Skin of body (tissue), 1 donor: ENCODE measurements around the gene SLC27A4. TPM values are rescaled to one million over a fixed set of nuclear protein-coding genes. Genes with fewer than 3 reads are reported as not detected.

Experiments
- total RNA-seq: library from RNA; depleted of rRNA; stranded (reverse); fragments of >200 nt; gene quantifications from one replicate; pipeline ENCODE4 v1.2.3, GENCODE V29; 2014

SLC27A4 gene
- total RNA-seq, 1 donor from 2014 or later = 17.7 TPM

Other genes with a start within 250 kb of the SLC27A4 start
- 25.8 TPM for gene PTGES2, start 212.8 kb upstream of the SLC27A4 start, total RNA-seq
- gene LCN2, start 191.1 kb upstream of the SLC27A4 start, total RNA-seq = 14.6 TPM
- 18.4 TPM for gene BBLN, start 180.3 kb upstream of the SLC27A4 start, total RNA-seq
- gene CIZ1, start 149.0 kb upstream of the SLC27A4 start, total RNA-seq = 24.4 TPM
- gene DNM1, start 137.1 kb upstream of the SLC27A4 start, total RNA-seq = 58.4 TPM
- 131 TPM for gene GOLGA2, start 64.5 kb upstream of the SLC27A4 start, total RNA-seq
- gene SWI5, start 64.3 kb upstream of the SLC27A4 start, total RNA-seq = 13.9 TPM
- 12.8 TPM for gene TRUB2, start 18.1 kb upstream of the SLC27A4 start, total RNA-seq
- gene COQ4, start 17.7 kb upstream of the SLC27A4 start, total RNA-seq = 18.2 TPM
- gene URM1, start 30.8 kb downstream of the SLC27A4 start, total RNA-seq = 18.9 TPM
- gene CERCAM, start 80.3 kb downstream of the SLC27A4 start, total RNA-seq = 54.4 TPM
- 23.0 TPM for gene ODF2, start 115.5 kb downstream of the SLC27A4 start, total RNA-seq
- 15.7 TPM for gene GLE1, start 164.2 kb downstream of the SLC27A4 start, total RNA-seq
- 269 TPM for gene SPTAN1, start 212.1 kb downstream of the SLC27A4 start, total RNA-seq